ENCODE results near the gene VRK1. TPM values are rescaled to one million over a fixed set of nuclear protein-coding genes. Genes with fewer than 3 reads are reported as not detected.

VRK1 gene
- total RNA-seq, 1 donor from 2014 or later, result 30.2 TPM

DNA sequence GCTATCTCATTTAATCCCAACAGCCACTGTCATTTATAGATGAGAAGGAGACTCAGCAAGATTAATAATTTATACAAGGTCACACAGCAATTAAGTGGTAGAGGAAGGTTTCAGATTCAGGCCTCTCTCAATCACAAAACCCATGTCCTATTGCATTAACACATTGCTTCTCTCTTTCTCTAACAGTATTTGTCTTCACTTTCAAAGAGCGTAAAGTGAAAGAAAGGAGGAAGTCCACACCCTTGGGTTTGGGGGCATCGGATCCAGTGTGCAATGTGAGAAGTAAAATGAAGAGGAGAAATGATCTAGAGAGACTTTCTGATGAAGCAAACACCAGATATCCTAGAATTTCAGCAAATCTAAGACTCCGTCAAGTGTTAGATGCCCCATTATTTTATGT lies 7.0 kb upstream of the VRK1 start:
- ATAC-seq (ENCODE audit: low read depth), result no peak
- H3K9me3 Mint-ChIP-seq, result no peaks in the 10 kb centered on the region
- no peaks in the 10 kb centered on the region for H3K4me1 Mint-ChIP-seq
- intact Hi-C loops (cut with micrococcal nuclease), result no loop called here
- no peak overlapping the region for H3K4me3 Mint-ChIP-seq
- TF ChIP-seq, protein P1, sequence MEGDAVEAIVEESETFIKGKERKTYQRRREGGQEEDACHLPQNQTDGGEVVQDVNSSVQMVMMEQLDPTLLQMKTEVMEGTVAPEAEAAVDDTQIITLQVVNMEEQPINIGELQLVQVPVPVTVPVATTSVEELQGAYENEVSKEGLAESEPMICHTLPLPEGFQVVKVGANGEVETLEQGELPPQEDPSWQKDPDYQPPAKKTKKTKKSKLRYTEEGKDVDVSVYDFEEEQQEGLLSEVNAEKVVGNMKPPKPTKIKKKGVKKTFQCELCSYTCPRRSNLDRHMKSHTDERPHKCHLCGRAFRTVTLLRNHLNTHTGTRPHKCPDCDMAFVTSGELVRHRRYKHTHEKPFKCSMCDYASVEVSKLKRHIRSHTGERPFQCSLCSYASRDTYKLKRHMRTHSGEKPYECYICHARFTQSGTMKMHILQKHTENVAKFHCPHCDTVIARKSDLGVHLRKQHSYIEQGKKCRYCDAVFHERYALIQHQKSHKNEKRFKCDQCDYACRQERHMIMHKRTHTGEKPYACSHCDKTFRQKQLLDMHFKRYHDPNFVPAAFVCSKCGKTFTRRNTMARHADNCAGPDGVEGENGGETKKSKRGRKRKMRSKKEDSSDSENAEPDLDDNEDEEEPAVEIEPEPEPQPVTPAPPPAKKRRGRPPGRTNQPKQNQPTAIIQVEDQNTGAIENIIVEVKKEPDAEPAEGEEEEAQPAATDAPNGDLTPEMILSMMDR (IDR thresholded peaks at IDR 0.05), result no peak
- no peak overlapping the region for H3K27ac Mint-ChIP-seq
- no peaks in the 10 kb centered on the region for H3K36me3 Mint-ChIP-seq (ENCODE audit: low read depth)
- no peak for DNase-seq
- H3K27me3 Mint-ChIP-seq, result peaks cover 29% of the 10 kb centered on the region
- ChIA-PET CTCF (no interaction called here), POLR2A (no interaction called here)

- Mint-ChIP-seq H3K9me3 (no peaks in the 10 kb centered on the region), H3K27me3 (peaks cover 28% of the 10 kb centered on the region), H3K4me3 (no peak overlapping the region), H3K4me1 (no peaks in the 10 kb centered on the region), H3K27ac (no peak overlapping the region), H3K36me3 (ENCODE audit: low read depth) (no peaks in the 10 kb centered on the region)
- intact Hi-C loops (cut with micrococcal nuclease), result no loop called here
- no peak for DNase-seq
- CTCF ChIA-PET, result no interaction called here
- TF ChIP-seq, protein P1 (IDR thresholded peaks at IDR 0.05), result no peak
- ATAC-seq (ENCODE audit: low read depth), result no peak
- POLR2A ChIA-PET, result no interaction called here
Observed at GRCh38 chr14:96790706-96791105, 6.5 kb upstream of the VRK1 start.

DNA sequence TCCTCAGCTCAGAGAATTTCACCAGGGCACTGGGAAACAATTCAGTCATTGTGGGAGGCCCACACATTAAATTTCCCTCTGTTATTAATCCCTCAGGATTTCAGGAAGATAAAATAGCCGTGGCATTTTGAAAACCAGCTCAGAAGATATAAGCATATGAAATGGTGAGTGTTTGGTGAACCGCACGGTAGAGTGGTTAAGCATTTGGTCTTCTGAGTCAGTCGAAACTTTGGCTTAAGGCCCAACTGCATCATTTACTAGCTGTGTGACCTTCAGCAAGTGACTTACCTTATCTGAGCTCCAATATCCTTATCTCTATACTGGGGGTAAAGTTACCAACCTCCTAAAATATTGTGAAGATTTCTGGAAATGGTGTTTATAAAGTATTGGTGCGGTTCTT lies 5.2 kb upstream of the VRK1 start:
- CTCF ChIA-PET, result no interaction called here
- Mint-ChIP-seq H3K4me3 (no peak overlapping the region), H3K9me3 (no peaks in the 10 kb centered on the region), H3K27me3 (peaks cover 20% of the 10 kb centered on the region), H3K4me1 (peaks cover 3% of the 10 kb centered on the region), H3K27ac (no peak overlapping the region), H3K36me3 (ENCODE audit: low read depth) (no peaks in the 10 kb centered on the region)
- POLR2A ChIA-PET, result no interaction called here
- intact Hi-C loops (cut with micrococcal nuclease), result no loop called here
- DNase-seq (no peak), ATAC-seq (ENCODE audit: low read depth) (no peak)
- TF ChIP-seq, protein P1 (IDR thresholded peaks at IDR 0.05), result no peak

- Mint-ChIP-seq H3K4me3 (no peak overlapping the region), H3K27me3 (peaks cover 20% of the 10 kb centered on the region), H3K9me3 (no peaks in the 10 kb centered on the region), H3K36me3 (ENCODE audit: low read depth) (no peaks in the 10 kb centered on the region), H3K27ac (no peak overlapping the region), H3K4me1 (peaks cover 3% of the 10 kb centered on the region)
- ATAC-seq (ENCODE audit: low read depth) (no peak), DNase-seq (no peak)
- ChIA-PET POLR2A (no interaction called here), CTCF (no interaction called here)
- TF ChIP-seq, protein P1 (IDR thresholded peaks at IDR 0.05), result no peak
- intact Hi-C loops (cut with micrococcal nuclease), result no loop called here
Observed at GRCh38 chr14:96792591-96792990, 4.6 kb upstream of the VRK1 start.

- Mint-ChIP-seq H3K27ac (no peak overlapping the region), H3K36me3 (ENCODE audit: low read depth) (no peaks in the 10 kb centered on the region), H3K9me3 (no peaks in the 10 kb centered on the region), H3K27me3 (peaks cover 20% of the 10 kb centered on the region), H3K4me1 (peaks cover 12% of the 10 kb centered on the region), H3K4me3 (no peak overlapping the region)
- TF ChIP-seq, protein P1 (IDR thresholded peaks at IDR 0.05), result no peak
- DNase-seq, result no peak
- intact Hi-C loops (cut with micrococcal nuclease), result no loop called here
- no peak for ATAC-seq (ENCODE audit: low read depth)
- CTCF ChIA-PET, result no interaction called here
- POLR2A ChIA-PET, result no interaction called here
Observed at GRCh38 chr14:96793547-96793946, 3.6 kb upstream of the VRK1 start.
